CD4-positive, alpha-beta T cell treated with Interleukin-17A for 4 hours (primary cell): Measurements from ENCODE around the gene TRPM3.
"Not testable (repeated sequence)": the region's sequence is repeated elsewhere in the genome, so short reads cannot be mapped to it uniquely, and the experiment has no call there.

Source experiments
- DNase-seq: peaks from one replicate; pipeline ENCODE4 v3.0.0-alpha.2; 2020; ENCODE audit warnings: mixed read lengths

The TRPM3 gene

DNA sequence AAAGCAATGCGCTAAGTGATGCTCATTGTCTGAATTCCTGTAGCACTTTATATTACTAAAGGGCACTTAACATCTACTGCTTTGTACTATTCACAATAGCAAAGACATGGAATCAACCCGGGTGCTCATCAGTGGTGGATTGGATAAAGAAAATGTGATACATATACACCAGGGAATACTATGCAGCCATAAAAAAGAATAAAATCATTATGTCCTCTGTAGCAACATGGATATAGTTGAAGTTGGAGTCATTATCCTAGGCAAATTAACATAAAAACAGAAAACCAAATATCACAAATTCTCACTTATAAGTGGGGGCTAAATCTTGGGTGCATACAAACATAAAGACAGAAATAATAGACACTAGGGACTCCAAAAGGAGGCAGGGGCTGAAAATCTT lies 308.3 kb downstream of the TRPM3 start:
- no peak for DNase-seq

DNA sequence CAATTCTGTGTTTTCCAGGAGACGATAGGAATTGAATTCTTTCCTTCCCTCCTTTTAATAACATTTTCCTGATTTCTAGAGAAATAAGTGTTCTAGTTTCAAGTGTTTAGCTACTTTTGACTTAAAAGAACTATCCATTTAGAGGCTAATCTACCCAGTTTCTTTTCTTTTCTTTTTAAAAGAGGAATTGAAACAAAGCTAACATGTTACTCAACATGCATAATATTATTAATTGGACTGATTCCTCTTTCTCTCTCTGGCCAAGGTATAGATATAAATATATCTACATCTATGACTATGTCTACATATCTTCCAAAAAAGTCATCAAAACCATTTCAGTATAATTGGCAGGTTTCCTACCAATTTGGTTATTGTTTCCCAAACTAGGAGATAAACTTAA lies 309.8 kb downstream of the TRPM3 start:
- DNase-seq, result no peak

DNA sequence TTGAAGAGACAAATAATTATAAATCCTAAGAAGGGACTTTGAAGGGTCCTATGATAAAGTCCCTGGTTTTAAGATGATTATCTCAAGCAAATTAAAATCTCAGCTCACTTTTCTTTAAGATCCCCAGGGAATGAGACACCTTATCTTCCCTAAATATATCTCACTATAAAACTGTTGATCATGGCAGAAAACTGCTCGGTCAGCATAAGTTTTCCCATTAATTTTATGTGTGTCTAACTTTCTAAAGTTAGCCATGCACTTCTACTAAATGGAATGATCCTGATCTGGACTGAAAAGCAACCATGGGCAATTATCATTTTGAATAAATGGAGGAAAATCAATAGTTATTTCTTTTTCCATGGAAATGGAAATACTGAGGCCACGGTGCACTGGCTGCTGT lies 314.5 kb downstream of the TRPM3 start:
- DNase-seq, result no peak

DNA sequence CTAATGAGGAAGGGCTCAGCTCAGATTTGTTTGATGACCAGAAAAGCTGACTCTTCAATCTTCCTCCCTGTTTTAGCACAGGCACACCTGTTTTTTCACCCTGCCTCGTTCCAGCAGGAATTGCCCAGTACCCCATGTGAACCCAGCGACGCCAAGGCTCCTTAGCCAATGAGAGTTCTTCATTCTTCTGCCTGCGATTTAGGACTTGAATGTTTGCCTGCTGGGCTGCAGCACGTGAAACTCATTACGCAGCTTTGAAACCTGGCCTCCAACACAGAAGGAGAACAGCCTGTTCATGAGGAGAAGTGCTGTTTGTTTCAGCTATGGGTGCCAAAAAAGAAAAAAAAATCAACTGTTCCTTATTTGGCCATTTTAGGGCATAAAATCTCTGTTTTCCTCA lies 315.5 kb downstream of the TRPM3 start:
- no peak for DNase-seq

DNA sequence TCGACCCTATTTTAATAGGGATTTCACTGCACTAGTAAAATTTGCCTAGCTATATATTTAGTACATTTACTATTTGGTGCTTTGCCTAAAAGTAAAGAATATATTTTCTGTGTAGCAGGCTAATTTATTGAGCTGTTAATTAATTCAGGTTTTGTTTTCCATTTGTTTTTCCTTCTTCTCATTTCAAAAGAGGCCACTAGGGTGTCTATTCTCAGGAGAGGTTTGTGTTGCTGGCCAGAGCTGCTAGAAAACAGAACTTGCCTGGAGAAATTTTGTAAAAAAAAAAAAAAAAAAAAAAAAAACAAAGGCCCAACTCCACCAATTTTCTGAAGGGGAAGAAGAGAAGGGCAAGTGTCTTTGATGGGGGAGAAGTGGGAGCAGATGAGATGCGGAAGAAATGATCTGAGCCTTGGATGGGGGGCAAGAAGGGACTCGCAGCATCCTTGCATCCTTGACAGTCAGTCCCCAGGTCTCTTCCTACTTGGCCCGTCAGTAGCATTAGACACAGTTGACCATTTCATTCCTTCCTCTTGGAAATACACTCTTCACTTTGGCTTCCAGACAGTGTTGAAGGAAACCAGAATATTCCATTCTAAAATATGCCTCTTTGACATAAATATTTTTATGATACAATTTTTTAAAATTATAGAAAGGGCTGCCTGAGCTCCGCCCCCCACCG lies 318.5 kb downstream of the TRPM3 start:
- no peak for DNase-seq

DNA sequence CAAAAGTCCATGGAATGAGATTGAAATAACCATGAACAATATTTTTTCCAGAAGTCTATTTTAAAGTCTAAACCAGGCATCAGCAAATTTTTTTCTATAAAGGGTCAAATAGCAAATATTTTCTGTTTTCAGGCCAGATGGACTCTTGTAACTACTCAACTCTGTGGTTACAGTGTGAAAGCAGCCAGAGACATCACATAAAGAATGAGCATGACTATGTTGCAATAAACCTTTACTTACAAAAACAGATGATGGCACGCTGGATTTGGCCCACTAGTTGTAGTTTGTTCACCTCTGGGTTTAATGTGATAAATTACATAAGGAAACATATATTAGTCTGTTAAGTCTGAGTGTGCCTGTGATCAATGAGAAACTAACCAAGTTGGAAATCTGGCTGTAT lies 319.2 kb downstream of the TRPM3 start:
- DNase-seq, result no peak

DNA sequence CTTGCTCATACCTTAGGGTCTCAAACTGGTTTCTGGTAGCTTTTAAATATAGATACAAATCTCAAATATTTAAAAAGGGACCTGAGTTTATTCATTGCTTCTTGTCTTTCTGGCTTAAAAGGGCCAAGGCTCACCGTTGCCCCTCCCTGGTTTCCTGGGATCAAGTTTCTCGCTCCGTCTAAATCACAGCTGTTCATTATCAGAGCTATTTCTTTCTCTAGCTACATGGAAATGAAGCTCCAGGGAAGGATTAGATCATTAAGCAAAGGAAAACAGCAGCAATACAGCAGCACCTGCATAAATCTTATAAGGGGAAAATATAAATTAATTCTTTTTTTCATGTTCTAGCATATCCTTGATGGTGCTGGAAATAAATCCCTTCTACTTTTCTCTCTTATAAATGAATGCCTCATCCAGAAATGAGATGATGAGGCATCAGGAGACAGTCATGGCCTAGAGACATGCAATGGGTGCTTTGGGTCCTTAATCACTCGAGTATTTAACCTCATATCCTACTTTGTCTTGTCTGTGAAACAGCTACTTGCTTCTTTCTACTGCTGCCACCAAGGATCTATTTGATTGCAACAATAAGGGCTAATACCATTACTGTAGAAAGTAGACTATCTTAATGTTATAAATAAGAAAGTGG lies 320.1 kb downstream of the TRPM3 start:
- no peak for DNase-seq

DNA sequence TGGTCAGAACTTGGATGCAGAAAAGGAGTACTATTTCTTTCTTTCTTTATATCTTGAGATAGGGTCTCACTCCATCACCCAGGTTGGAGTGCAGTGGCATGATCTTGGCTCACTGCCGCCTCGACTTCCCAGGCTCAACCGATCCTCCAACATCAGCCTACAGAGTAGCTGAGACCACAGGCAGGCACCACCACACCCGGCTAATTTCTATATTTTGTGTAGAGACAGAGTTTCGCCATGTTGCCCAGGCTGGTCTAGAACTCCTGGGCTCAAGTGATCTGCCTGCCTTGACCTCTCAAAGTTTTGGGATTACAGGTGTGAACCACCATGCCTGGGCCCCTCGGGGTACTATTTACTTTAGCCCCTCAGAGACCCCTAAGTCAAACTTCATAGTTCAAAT lies 323.4 kb downstream of the TRPM3 start:
- no peak for DNase-seq

DNA sequence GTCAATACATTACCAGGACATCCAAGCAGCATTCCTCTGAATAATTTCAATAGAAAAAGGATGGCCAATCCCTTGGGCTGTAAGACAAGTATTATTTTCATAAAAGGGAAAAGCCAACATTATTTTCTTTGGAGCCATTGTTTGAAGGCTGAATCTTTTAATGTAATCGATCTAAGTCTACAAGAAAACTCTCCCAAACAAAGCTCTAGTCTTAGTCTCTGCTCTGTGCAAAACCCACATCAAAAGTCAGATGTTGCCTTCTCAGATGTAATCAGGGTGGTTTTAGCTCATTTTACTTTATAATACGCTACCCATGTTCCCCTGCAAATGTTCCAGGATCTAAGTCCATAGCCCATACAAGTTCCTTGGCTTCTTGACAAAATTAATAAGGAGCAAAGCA lies 325.6 kb downstream of the TRPM3 start:
- no peak for DNase-seq

DNA sequence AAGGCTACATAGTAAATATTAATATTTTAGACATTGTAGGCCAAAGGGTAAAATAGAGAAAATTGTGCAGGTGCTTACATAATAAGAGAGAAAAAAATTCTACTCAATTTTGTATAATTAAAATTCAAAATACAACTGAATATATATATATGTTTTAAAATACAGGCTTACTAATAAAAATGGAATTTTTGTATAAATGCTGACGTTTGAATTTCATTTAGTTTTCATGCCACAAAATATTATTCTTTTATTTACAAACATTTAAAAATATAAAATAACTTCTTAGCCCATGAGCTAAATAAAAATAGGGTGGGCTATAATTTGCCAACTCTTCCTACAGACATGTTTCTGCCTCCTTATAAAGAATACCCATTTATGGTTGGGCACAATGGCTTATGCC lies 328.6 kb downstream of the TRPM3 start:
- DNase-seq, result no peak

DNA sequence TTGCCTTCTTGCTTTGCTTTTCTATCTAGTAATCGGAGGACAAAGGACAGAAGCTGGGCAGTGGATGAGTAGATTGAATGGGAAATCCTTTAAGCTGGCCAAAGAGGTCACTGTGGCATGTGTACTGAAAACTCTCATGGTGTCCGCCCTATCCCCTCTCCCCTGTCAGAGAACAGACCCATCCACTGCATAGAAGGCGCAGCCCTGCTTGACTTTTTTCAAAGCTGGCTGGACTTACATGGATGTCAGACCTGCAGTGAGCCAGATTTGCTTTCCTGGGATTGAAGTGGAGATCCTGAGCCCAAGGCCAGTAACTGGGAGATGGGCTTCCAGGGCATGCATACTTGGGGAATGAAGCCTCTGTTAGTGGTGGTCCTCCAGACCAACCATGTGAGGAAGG lies 329.5 kb downstream of the TRPM3 start:
- no peak for DNase-seq

DNA sequence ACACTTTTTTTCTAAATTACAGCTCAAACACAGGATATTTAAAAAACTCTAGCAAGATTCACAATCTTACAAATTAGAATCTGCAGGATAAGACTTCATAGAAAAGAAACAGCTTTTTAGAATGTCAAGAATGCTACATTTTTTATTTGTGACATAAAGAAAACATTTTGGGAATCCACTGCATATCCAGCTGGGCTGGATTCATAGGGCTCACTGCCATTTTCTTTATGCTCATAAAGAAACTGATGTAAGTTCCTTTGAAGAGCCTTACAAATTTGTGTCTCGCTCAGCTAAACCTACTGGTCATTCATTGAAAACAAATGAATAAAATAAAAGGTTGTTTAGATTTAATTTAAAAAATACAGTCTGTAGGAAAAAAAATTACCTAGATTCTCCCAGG lies 332.3 kb downstream of the TRPM3 start:
- DNase-seq, result no peak

DNA sequence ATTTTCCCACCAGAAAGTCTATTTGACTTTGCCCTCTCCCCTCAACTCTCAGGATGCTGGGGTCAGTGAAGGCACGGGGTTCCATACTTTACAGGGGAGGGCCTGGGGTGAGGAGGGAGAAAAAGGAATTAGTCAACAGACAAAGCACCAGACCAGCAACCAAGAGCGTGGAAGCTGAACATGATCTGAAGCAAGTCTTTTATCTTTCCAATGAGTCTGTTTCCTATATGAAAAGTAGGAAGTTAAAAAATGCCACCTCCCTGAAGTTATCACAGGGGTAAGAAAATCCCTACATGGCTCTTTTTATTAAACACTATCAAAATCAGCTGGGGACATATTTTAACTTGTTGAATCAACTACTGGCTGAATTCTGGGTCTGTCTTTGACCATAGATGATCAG lies 337.0 kb downstream of the TRPM3 start:
- no peak for DNase-seq

DNA sequence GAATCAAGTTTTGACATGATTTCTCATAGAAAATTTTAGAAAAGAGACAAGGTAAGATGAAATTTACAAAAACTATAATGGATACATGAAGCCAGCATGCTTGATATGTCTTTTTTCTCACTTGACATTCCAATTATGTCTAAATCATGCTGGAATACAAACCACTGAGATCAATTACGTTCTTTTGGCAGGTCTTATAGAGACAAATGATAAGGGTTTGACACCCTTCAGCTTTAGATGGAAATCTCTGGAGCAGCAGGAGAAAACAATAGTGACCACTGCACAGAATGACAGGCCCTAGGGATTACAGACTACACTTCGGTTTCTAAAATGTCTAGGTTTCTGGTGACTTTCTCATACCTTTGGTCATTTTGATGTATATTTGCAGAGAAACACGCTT lies 342.9 kb downstream of the TRPM3 start:
- no peak for DNase-seq

DNA sequence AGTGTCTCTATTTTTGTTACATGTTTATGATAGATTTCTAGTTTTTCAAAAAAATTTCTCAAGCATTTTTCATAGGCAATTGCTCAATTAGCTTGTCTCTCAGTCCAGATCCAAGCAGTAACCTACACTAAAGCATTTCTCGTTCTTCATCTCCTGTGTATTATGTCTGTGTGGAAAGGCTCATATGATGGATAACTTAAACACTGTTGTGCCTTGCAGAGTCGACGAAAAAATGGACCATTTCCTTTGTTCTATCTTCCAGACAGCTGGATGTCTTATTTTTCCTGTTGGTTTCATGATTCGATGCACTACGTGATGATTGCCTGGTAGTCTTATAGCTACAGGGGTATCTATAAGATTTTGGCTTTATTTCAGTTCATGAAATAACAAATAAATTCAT lies 347.8 kb downstream of the TRPM3 start:
- DNase-seq, result no peak

DNA sequence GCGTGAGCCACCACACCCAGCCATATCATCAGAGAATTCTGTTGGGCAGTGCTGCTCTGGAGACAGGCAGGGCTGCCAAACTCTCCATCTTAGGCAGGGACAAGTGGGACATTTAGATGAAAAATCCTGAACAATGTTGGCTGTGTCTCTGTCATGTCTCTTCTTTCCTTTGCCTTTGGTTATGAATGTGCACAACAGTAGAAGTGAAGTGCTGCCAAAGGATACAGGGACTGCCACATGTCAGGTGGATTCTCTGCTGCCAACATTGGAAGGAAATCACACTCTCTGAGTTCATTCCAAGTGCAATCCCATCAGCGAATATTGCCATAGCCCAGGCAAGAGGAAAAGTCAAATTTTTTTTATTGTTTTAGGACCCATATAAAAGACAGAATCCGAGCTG lies 348.8 kb downstream of the TRPM3 start:
- no peak for DNase-seq

DNA sequence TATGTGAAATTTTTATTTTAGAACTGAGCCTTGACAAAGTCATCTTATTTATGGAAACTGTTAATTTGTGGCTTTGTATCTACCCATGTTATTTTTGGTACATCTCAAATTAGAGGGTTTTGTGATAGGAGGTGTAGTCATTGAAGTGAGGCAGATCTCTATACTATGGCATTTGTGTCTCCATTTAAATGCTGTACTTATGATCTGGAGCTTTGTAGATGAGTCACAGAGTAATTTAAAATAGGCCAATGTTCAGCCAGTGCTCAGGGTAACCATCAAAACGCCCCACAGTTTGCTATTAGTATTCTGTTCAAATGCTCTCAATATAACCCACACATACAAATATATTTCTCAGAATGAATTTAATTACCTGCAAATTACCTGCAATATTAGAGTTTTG lies 355.5 kb downstream of the TRPM3 start:
- no peak for DNase-seq

DNA sequence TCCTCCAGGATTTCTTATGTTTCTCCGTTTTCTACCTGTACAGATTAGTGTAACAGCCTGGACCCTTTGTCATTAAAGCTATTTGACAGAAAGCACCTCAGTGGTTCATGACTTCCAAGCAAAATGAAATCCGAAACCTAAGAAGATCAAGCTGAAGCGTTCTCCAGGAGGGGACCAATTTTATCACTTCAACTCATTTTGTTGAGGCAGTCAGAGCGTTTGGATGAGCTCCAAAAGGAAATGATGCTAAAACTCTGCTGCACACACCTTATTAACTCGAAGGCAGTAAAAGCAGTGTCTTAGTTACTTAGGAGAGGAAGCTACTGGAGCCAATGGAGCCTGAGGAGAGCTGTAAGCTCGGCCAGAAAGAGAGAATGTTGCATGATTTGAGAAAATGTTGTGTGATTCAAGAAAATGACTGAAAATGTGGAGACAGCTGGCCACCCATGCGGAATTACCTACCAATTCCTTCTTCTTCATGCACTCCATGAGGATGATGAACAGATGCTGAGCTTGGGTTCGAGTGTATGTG lies 360.2 kb downstream of the TRPM3 start:
- no peak for DNase-seq

DNA sequence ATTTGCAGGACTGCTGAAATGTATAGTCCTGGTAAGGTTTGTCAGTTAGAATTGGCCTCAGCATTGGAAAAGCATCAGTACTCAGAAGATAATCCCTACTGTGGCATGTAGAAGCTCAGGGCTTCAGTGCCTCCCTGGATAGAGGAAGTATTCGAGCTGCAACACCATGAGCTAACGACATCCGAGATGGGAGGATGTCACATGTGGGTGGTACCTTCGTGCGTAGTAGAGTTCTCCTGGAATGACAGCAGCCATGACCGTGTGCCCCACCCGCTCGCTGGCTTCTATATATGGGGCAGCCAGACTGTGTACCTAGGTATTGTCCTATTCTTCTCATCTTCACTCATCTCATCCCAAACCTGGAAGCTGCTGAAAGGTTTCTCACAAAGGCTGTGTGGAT lies 361.2 kb downstream of the TRPM3 start:
- DNase-seq, result no peak

DNA sequence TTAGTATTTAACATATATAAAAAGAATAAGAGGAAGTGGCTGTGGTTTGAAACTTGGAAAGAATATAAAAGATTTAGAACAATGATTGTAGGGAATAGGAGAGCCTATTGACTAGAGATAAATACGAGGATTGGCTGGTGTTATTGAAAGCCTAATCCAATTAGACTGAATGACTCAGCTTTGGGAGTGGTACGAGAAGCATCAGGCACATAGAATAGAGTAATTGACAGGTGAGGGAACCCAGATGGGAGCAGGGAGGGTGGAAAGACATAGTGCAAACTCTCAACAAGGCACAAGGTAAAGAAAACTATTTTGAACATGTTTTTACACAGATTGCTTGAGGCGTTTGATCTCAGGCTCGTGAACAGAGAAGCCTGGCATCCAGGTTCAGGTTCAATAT lies 368.1 kb downstream of the TRPM3 start:
- DNase-seq, result no peak

DNA sequence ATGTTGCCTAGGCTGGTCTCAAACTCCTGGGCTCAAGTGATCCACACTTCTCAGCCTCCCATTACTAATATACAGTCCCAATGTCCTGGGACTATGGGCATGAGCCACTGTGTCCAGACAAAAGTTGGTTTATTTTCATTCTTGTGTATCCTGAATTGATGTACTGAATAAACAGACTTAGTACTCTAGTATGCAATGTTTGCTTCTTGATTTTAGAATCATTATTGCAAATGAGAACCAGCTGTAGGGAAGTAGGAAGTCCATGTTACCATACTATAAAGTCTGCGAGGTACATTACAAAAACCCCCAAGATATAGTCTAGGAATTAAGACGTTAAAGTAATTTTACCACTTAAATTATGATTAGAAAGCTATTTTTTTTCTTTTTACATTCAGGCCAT lies 372.4 kb downstream of the TRPM3 start:
- no peak for DNase-seq

DNA sequence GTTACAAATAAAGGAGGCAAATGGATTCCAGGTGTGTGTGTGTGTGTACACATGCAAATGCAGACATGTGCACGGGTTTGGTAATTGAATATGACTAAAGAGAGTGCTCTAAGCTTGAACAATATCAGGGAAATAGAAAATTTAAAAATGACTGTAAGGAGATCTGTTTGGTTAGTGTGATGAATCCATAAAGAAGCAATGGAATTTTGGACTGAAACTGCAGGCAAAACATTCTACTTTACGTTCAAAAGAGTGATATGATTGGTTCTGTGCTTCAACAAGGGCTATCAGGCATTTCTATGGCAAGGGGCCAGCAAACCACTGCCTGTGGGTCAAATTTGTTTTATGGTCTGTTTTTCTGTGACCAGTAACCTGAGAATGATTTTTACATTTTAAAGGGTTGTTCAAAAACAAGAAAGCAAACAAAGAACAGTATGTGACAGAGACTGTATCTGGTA lies 374.1 kb downstream of the TRPM3 start:
- DNase-seq, result no peak

DNA sequence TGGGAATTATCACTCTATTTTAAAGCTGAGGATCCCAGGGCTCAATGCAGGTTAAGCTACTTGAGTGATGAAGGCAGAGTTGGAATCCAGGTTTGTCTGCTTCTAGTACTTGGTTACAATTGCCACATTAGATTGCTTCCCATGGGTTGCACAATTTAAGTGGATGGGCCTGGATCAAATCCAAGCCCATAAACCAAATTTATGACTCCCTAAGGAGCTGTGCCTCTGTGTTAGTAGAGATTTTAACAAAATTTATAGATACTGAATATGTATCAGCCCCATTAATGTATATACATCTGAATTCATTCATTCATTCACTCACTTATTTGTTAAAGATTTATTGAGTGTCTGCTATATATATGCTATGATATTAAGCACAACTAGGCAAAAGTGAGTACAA lies 374.7 kb downstream of the TRPM3 start:
- no peak for DNase-seq

DNA sequence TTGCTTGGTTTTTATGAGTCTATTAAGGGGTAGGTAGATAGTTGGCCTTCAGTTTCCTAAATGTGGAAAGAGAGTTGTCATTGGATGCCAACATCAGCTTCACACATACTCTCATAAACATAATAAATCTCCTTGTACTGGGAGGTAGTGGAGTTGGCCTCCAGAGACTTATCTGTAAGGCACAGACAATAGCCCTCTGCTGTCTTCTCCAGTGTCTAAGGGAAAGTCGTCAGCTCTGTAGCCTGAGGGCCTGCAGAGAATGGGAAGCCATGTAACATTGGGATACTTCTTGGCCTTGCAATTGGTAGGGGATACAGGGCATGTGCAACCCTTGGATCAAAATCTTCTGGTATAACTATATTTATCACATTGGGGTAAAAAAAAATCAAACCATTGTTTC lies 375.1 kb downstream of the TRPM3 start:
- DNase-seq, result no peak

DNA sequence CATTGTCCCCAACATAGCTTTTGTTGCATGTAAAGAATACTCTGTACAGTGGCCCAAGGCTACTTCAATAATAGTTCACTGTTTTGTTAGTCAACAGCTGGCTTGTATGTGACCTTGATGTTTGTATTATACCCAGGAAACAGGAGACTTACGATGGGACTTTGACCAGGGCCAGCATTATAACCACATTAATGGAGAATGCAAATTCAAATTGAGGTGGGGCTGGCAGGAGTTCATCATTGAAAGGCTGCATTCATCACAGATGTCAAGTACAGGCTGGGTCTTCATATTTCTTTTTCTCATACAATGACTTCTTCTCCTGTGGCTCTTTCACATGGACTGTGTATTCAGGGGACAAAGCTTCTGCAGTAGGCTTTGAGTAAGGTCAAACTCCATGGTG lies 396.6 kb downstream of the TRPM3 start:
- DNase-seq, result not testable (repeated sequence)
